Small intestine (tissue), 7 donors: ENCODE measurements around the gene TRMU. TPM values are rescaled to one million over a fixed set of nuclear protein-coding genes. Genes with fewer than 3 reads are reported as not detected.

ENCODE experiments used
- DNase-seq, 2 donors: peaks; one replicate each; pipeline versions ENCODE4 v3.0.0 to v3.0.0-alpha.2; 2013
- FAIRE-seq: peaks from 2 replicates; lab custom pipeline; 2012; peaks lifted over from hg19 to GRCh38; lab: Jason Lieb, UNC
- H3K27ac ChIP-seq, 3 donors: one replicate each; pipeline ENCODE4 v1.5.1; 2013; ENCODE audit warnings: low read length in 2 of 3, mild to moderate bottlenecking in 2 of 3, control low read depth in 1 of 3, inconsistent platforms in 1 of 3, low read depth in 1 of 3, moderate library complexity in 1 of 3
- H3K27me3 ChIP-seq, 3 donors: one replicate each; pipeline ENCODE4 v1.6.1; 2013; ENCODE audit warnings: low read length in 3 of 3, inconsistent platforms in 1 of 3; ENCODE audit not compliant: control insufficient read depth in 3 of 3, insufficient read depth in 3 of 3
- H3K36me3 ChIP-seq, 3 donors: one replicate each; pipeline ENCODE4 v1.6.1; 2013; ENCODE audit warnings: low read length in 3 of 3, inconsistent platforms in 1 of 3, low read depth in 1 of 3, mild to moderate bottlenecking in 1 of 3, moderate library complexity in 1 of 3; ENCODE audit not compliant: control insufficient read depth in 3 of 3, insufficient read depth in 2 of 3
- H3K4me1 ChIP-seq, 3 donors: one replicate each; pipeline ENCODE4 v1.6.1; 2013; ENCODE audit warnings: low read length in 2 of 3, inconsistent platforms in 1 of 3, low read depth in 1 of 3, mild to moderate bottlenecking in 1 of 3, moderate library complexity in 1 of 3; ENCODE audit not compliant: control insufficient read depth in 3 of 3, insufficient read depth in 2 of 3
- H3K4me3 ChIP-seq, 3 donors: one replicate each; pipeline ENCODE4 v1.5.1; 2013; ENCODE audit warnings: low read length in 3 of 3, control low read depth in 1 of 3, inconsistent platforms in 1 of 3, low read depth in 1 of 3, mild to moderate bottlenecking in 1 of 3, moderate library complexity in 1 of 3
- H3K9me3 ChIP-seq, 2 donors: one replicate each; pipeline ENCODE4 v1.6.1; 2013; ENCODE audit warnings: low read depth in 1 of 2, low read length in 1 of 2; ENCODE audit not compliant: control insufficient read depth in 2 of 2, insufficient read depth in 1 of 2
- WGBS, 3 donors: extraction: QIAGEN DNeasy Blood & Tissue Kit; methylation state at CpG; one replicate each; pipeline ENCODE4 v1.1.7; 2013; 5-methylcytosine and 5-hydroxymethylcytosine counted together
- polyA plus RNA-seq, 4 donors: library from polyadenylated mRNA; stranded (reverse) in 3 of 4; unstranded in 1 of 4; fragments of 200-250 nt in 3 of 4; fragments of 120-200 nt in 1 of 4; gene quantifications; one replicate each; pipeline versions ENCODE4 v1.2.1 to v1.2.3, GENCODE V29; 2013
- donor health status: healthy with polysubstance abuse.
- donor health status: control.
- donor health status: control.
- donor health status: Bipolar disorder and iron deficiency.
- donor health status: healthy.

The TRMU gene
- polyA plus RNA-seq, 4 donors = 17.0 to 38.6 (median 34.3) TPM

DNA sequence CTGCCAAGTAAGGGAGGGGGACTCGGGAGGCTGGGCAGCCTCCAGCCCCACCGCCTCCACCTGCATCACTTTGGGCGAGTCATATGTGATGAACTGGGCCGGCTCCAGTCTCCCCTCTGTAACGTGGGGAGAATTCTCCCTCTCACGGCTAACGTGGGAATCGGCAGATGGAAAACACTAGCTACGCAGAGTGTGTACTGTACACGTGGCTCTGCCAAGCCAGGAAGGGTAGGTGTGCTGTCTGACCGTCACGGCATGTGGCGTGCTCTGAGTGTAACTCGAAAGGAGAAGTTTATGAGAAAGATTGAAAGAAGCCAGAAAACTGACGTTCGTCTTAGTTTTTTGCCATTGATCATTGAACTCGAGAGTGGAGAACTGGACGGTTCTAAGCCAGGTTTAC is 13.7 kb downstream of the TRMU start:
- H3K9me3 ChIP-seq = no peaks in the 10 kb centered on the region
- no peaks in the 10 kb centered on the region for H3K27me3 ChIP-seq
- H3K36me3 ChIP-seq = peaks cover 23 to 95% (median 42%) of the 10 kb centered on the region in 3 donors
- no peak overlapping the region for H3K4me3 ChIP-seq
- H3K27ac ChIP-seq = no peak overlapping the region
- DNase-seq = no peak
- no peaks in the 10 kb centered on the region for H3K4me1 ChIP-seq
- FAIRE-seq = no peak
- WGBS, 3 donors = 87 to 90% (median 89%) methylated on average over 18 of the region's 18 CpGs

DNA sequence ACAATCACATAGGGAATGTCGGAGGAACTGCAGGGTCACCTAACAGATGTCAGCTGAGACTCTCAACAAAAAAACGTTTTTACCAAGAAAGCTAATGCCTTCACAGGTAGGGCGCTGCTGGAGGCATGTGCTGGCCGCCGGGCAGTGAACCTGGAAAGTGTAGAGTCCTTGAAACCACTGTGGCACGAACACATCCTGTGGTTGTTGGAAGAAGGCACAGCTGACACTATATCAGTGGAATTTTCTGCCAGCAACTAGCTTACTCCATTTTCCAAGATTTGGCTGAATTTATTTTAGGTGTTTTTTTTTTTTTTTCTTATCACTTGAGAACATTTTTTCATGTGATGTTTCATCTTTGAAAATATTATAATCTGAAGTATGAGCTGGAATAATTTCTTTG is 14.2 kb downstream of the TRMU start:
- H3K36me3 ChIP-seq = peaks cover 22 to 95% (median 41%) of the 10 kb centered on the region in 3 donors
- 81 to 82% (median 81%) methylated on average over 6 of the region's 6 CpGs for WGBS, 3 donors
- no peaks in the 10 kb centered on the region for H3K27me3 ChIP-seq
- DNase-seq (no peak), FAIRE-seq (no peak)
- H3K4me3 ChIP-seq = no peak overlapping the region
- no peak overlapping the region for H3K27ac ChIP-seq
- H3K4me1 ChIP-seq = no peaks in the 10 kb centered on the region
- no peaks in the 10 kb centered on the region for H3K9me3 ChIP-seq

DNA sequence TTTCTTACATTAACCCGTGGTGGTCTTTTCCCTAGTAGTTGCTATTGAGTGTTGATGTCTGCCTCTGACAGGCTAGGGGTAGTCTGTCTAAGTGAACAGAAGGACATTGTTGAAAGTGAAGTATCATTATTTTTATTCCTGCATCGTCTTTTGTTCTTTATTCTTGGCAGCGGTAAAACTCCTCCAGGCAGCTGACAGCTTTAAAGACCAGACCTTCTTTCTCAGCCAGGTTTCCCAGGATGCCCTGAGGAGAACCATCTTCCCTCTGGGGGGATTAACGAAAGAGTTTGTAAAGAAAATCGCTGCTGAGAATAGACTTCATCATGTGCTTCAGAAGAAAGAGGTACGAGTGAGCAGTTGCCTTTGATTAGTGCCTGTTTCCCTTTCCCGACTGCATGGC is 14.6 kb downstream of the TRMU start:
- Histone ChIP-seq H3K4me3 (no peak overlapping the region), H3K36me3 (peaks cover 20 to 95% (median 41%) of the 10 kb centered on the region in 3 donors), H3K27me3 (no peaks in the 10 kb centered on the region), H3K9me3 (no peaks in the 10 kb centered on the region), H3K4me1 (no peaks in the 10 kb centered on the region), H3K27ac (no peak overlapping the region)
- FAIRE-seq (no peak), DNase-seq (no peak)
- 89 to 93% (median 91%) methylated on average over 7 of the region's 7 CpGs for WGBS, 3 donors

DNA sequence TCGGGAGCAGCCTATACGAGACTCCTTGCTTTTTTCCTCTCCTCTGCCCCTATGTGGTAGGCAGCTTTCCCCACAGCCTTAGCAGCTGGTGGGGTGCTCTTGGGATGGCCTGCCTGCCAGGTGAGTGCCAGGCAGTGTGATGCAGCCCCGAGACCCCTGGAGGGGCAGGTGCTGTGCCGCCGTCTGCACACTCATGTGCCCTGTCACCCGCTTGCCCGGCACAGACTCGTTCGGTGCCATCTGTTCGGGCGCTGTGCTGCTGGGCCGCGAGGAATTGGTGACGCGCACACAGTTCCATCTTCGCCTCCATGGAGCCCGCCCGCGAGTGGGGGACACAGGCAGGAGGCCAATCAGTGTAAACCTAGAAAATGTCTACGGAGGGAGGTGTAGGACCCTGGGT is 15.1 kb downstream of the TRMU start:
- 93 to 95% (median 95%) methylated on average over 20 of the region's 20 CpGs for WGBS, 3 donors
- no peak for FAIRE-seq

DNA sequence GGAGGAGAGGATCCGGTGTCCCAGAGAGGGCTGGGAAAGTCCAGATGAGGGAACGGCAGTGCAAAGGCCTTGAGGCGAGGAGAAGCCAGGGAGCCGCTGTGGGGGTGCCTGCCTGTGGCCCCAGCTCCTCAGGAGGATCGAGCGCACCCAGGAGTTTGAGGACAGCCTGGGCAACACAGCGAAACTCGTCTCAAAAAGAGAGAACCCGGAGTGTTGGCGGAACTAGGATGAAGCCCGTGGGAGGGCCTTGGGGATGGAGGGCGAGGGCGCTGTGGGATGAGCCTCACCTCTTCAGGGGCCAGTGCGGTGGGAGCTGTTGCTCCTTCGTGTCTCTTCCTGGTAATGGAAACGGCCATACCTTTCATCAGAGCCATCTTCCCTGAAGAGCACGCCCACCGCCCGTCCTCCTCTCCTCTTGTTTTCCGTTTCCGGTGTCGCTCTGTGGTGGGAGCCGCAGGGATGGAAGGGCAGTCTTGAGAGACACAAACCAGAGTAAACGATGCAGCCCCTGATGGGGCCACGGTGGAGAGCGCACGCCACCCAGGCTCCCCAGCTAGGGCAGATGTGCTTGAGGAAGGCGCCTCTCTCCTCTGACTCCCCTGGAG is 15.7 kb downstream of the TRMU start:
- FAIRE-seq = no peak
- no peak for DNase-seq
- Histone ChIP-seq H3K4me1 (no peaks in the 10 kb centered on the region), H3K9me3 (no peaks in the 10 kb centered on the region), H3K27me3 (no peaks in the 10 kb centered on the region), H3K36me3 (peaks cover 19 to 95% (median 39%) of the 10 kb centered on the region in 3 donors), H3K4me3 (no peak overlapping the region), H3K27ac (no peak overlapping the region)
- 89 to 94% (median 92%) methylated on average over 25 to 28 of the region's 28 CpGs for WGBS, 3 donors

More for the DNA sequence above, 15.1 kb downstream of the TRMU start:
- Histone ChIP-seq H3K27ac (no peak overlapping the region), H3K4me3 (no peak overlapping the region), H3K9me3 (no peaks in the 10 kb centered on the region), H3K36me3 (peaks cover 20 to 95% (median 42%) of the 10 kb centered on the region in 3 donors), H3K4me1 (no peaks in the 10 kb centered on the region), H3K27me3 (no peaks in the 10 kb centered on the region)
- no peak for DNase-seq

DNA sequence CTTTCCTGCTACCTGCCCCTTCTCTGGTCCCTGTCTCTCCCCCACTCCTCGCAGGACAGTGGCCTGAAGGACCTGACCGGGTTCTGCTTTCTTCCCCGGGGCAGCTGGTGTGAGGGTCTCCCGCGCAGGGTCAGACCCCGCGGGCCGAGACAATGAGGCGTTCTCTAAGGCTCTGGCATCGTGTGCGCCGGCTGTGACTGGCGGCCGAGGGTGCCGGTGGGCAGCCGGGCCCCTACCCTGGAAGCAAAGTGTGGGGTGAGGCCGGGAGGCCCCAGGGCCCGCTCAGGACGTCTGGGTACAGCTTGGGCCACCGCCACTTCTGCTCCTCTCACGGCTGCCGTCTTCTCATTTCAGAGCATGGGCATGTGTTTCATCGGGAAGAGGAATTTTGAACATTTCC is 16.3 kb downstream of the TRMU start:
- Histone ChIP-seq H3K27ac (no peak overlapping the region), H3K9me3 (no peaks in the 10 kb centered on the region), H3K27me3 (no peaks in the 10 kb centered on the region), H3K4me3 (no peak overlapping the region), H3K4me1 (no peaks in the 10 kb centered on the region), H3K36me3 (peaks cover 15 to 95% (median 36%) of the 10 kb centered on the region in 3 donors)
- DNase-seq (no peak), FAIRE-seq (no peak)
- WGBS, 3 donors = 95 to 96% (median 95%) methylated on average over 23 of the region's 23 CpGs

DNA sequence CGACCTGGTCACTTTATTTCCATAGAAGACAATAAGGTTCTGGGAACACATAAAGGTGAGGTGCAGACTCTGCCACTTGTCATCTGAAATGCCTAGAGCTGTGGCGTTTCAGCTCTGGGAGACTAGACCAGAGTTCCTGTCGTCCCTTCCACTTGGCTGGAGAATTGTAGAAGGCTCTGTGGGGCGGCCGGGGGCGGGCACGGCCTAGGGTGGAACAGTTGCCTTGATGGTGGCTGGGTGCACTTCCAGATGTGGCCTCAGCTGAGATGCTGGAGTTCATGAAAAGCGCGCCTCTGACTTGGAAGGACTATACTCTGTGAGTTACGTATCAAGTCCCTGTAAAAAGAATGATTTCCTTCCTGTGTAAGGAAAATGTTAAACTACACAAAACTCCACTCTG is 16.8 kb downstream of the TRMU start:
- FAIRE-seq (no peak), DNase-seq (no peak)
- WGBS, 3 donors = 93 to 95% (median 94%) methylated on average over 10 of the region's 10 CpGs
- Histone ChIP-seq H3K9me3 (no peaks in the 10 kb centered on the region), H3K36me3 (peaks cover 12 to 95% (median 32%) of the 10 kb centered on the region in 3 donors), H3K27me3 (no peaks in the 10 kb centered on the region), H3K27ac (no peak overlapping the region), H3K4me1 (no peaks in the 10 kb centered on the region), H3K4me3 (no peak overlapping the region)

DNA sequence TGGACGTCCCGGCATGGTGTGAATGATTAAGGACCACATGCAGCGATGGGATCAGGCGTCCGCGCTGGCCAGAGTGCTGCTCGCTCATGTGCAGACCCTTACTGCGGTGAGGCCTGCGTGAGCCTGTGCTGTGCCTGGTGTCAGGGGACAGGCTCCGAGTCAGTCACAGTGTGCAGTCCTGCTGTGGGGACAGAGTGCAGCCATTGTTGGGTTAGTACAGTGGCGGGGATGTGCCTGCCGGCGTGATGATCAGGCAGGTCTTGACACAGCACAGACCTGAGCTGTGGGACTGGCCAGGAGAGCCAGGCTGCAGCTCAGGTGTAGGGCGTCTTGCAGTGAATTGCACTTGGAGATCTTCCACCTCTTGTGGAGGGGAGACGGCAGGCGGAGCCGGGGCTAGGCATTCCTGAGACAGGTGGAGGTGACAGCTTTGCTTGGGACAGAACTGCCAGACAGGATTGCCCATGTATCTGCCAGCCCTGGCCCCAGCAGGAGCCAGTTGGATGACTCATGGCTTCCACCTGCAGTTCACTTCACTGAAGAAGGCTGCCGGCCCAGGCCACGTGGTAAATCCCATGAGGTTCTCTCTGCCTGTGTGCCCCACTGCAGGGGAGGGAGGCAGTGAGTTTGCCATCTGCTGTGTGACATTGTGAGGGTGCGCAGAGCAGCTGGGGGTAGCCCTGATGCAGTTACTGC is 17.3 kb downstream of the TRMU start:
- Histone ChIP-seq H3K4me1 (no peaks in the 10 kb centered on the region), H3K36me3 (peaks cover 8 to 94% (median 30%) of the 10 kb centered on the region in 3 donors), H3K27me3 (no peaks in the 10 kb centered on the region), H3K27ac (no peak overlapping the region), H3K4me3 (no peak overlapping the region), H3K9me3 (no peaks in the 10 kb centered on the region)
- FAIRE-seq (no peak), DNase-seq (peak in 1 of 2 donors; percentile 37)
- WGBS, 3 donors = 66 to 83% (median 66%) methylated on average over 19 to 20 of the region's 20 CpGs
